HG03196 (cell line): ENCODE data around the gene TPM1.

Source experiments
- ATAC-seq: cut with Tn5 transposase; IDR thresholded peaks from one replicate; pipeline ENCODE4 v1.9.1; 2021; ENCODE audit not compliant: unreplicated experiment

TPM1 gene

GRCh38 chr15:63040954-63041353, 1.6 kb upstream of the TPM1 start:
- ATAC-seq = no peak

GRCh38 chr15:63041402-63041973, 1.1 kb upstream of the TPM1 start:
- no peak for ATAC-seq

GRCh38 chr15:63042877-63043334, 359 bp downstream of the TPM1 start:
- ATAC-seq = no peak

DNA sequence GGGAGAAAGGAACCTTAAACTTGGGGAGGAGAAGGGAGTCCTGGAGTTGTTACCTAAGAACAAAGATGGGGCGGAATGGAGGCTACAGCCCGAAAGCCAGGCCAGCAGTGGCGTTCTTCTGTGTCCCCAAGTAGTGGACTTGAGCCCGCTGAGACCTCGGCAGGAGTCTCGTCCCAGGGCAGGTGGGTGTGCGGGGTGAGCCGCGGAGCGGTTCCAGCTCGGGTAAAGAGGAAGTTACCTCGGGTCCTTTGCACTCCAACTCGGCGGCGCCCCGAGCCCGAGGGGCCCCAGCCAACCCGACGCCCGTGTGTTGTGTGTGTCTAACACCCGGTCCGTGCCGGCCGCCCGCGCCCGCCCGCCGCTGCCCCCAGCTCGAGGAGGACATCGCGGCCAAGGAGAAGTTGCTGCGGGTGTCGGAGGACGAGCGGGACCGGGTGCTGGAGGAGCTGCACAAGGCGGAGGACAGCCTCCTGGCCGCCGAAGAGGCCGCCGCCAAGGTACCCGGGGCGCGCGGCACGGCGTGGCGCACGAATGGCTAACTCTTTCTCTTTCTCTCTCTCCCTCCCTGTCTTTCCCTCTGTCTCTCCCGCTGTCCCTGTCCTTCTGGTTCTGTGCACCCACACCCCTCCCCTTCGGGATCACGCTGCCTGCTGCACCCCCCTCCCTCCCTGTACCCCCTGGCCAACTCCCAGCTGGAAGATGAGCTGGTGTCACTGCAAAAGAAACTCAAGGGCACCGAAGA, 959 bp downstream of the TPM1 start:
- no peak for ATAC-seq

- ATAC-seq = no peak
Observed at GRCh38 chr15:63044077-63044644, 1.6 kb downstream of the TPM1 start.

DNA sequence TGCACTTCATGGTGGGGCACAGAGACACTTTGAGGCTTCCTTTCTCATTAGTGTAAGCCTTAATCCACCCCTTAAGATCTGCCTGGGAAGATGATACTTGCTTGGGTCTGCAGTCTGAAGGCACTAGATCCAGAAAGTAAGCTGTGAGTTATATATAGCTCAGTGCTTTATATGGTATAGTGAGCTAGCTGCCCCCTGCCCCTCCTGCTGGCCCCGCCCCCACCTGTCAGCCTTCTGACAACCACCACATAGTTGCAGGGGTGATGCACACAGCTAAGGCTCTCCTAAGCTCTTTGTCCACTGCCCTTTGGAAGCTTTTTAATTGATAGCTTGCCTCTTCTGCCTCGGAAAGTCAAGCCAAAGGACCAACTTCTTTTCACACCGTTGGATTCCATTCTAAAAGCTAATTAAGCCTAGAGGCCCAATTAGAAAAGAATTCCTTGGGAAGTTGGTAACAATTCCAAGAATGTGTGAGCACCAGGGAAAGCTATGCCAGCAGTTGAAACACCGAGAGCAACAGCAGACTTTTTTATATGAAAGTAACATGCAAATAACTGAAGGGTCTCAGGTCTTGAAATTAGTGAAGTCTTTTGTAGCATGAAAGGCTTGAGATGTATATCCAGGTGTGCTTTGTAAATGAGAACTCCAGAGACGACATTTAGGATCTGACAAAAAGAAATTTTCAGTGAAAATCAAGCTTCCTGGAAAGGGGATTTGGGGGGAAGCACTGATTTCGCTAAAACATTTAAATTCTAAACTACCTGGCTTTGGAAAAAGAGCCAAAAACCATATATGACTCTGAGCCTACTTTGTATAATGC, 2.3 kb downstream of the TPM1 start:
- no peak for ATAC-seq

DNA sequence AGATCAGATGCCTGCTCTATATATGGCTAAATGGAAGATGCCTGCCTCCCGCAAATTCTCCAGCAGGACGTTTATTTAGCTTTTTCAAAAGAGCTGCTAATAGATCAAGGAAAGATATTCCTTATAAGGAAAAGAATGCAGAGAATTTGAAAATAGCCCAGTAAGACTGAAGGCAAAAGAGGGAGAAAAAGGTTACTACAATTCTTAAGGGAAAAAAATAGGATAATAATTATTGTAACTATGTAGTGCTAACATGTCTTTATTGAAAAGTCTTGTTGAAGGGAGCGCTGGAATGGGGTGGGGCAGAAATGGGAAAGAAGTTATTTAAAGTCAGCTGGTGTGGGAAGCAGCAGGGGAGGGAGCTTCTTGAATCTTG, 2.9 kb downstream of the TPM1 start:
- ATAC-seq = no peak

- ATAC-seq = no peak
Observed at GRCh38 chr15:63045879-63046278, 3.3 kb downstream of the TPM1 start.

DNA sequence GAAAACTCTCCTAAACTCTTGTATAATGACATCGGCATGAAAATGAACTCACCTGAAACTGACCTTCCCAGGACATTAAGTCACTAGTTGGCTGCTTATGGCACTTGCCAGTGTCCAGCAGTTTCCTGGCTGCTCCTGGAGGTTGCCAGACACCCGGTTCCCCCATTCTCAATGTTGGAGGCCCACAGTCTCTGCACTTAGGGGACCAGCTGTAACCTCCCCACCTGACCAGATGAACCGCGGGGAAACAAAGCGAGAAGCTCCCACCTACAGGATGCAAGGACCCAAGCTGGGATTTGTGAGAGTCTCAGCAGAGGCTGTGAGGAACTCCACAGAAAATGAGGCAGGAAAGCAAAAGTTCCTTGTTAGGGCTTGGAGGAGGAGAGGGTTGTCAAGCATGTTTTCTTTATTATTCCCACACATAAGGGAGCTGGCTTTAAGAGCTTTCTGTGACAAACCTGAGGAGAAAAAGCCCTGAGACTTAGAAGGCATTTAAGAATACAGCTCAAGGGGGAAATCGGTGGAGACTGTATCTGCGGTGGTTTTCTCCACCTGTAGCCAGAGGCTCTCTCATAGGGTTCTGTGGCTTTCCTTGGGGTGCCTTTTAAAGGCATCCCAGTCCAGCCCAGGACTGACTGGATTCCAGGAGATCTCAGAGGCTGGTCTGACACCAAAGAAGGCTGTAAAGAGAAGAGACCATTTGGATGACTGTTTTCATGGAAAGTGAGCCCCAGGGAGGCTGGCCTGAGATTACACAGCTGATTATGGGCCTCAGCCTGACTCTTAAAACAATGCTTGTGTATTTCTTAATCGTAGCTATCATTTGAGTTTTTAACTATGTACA, 4.6 kb downstream of the TPM1 start:
- ATAC-seq = no peak

GRCh38 chr15:63047792-63048114, 5.2 kb downstream of the TPM1 start:
- ATAC-seq = no peak

DNA sequence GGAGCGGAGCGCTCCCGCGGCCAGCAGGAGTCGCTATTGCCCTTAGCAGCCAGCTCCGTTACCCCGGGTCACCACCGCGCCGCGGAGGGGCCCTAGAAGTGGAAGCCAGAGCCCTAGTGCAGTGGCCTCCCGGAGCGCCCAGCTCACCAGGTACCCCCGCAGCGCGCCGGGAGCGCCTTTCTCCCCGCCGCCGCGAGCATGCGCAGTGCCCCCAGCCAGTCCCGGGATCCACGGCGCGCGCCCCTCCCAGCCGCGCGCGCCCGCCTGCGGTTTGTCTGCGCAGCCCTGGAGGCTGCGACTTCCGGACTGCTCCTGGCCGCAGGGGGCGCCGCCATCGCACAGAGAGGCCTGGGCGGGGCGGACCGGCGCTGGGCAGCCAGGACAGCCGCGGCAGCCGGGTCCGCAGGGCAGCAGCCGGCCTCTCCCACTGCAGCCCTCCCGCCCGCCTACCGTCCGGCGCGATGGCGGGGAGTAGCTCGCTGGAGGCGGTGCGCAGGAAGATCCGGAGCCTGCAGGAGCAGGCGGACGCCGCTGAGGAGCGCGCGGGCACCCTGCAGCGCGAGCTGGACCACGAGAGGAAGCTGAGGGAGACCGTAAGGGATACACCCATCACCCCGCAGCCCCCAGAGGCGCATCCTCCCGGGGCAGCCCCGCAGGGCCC, 5.7 kb downstream of the TPM1 start:
- peak; percentile 78 for ATAC-seq

- ATAC-seq = peak; percentile 30
Observed at GRCh38 chr15:63048776-63049665, 6.5 kb downstream of the TPM1 start.

- ATAC-seq = no peak
Observed at GRCh38 chr15:63049783-63050371, 7.3 kb downstream of the TPM1 start.

DNA sequence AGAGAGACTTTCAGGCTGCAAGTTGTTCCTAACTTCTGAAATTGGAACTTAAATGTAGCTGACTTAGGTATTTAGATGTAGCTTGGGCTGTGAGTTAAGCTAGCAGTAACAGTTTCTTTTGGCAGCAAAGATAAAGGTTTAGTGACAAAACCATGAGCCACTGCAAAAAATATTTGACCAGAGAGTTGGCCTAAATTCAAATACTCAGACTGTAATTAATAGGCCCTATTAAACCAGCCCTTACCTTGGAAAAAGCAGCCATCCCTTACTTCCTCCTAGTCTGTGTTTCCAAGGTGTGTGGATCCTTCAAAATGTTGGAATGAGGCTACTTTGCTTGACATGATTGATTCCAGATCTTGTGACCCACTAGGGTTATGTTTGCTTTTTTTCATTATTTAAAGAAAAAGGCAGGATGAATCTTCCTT, 8.2 kb downstream of the TPM1 start:
- ATAC-seq = no peak

- no peak for ATAC-seq
Observed at GRCh38 chr15:63051156-63052066, 8.9 kb downstream of the TPM1 start.

GRCh38 chr15:63052077-63052841, 9.7 kb downstream of the TPM1 start:
- no peak for ATAC-seq
